BJ (cell line): ENCODE measurements around the gene OR7C1. TPM values are rescaled to one million over a fixed set of nuclear protein-coding genes. Genes with fewer than 3 reads are reported as not detected.

Source experiments
- CTCF ChIA-PET: fragments of 350-600 bp; formaldehyde crosslinking; extraction: SDS; loops from one replicate; lab custom pipeline; 2021; ENCODE audit warnings: antibody characterized with exemption, inconsistent platforms; lab: Yijun Ruan, JAX
- POLR2A ChIA-PET: fragments of 300-600 bp; sonication (Branson Sonifier 250); formaldehyde crosslinking; extraction: SDS; loops from one replicate; lab custom pipeline; 2021; ENCODE audit warnings: antibody characterized with exemption; lab: Charles Lee
- DNase-seq: peaks from one replicate; pipeline ENCODE4 v3.0.0-alpha.2; 2011; ENCODE audit warnings: low read depth
- H3K27me3 ChIP-seq: 2 replicates; pipeline ENCODE4 v1.6.0; 2011; ENCODE audit warnings: low read length; ENCODE audit not compliant: control insufficient read depth, insufficient read depth
- H3K36me3 ChIP-seq: 2 replicates; pipeline ENCODE4 v1.5.1; 2011; ENCODE audit warnings: low read length; ENCODE audit not compliant: control insufficient read depth, insufficient read depth
- H3K4me3 ChIP-seq: 2 replicates; pipeline ENCODE4 v1.5.1; 2011; ENCODE audit warnings: low read depth, mild to moderate bottlenecking, control low read depth, low read length
- CTCF ChIP-seq: IDR thresholded peaks from 2 replicates; pipeline ENCODE4 v1.5.1; 2011; ENCODE audit warnings: low read depth, mild to moderate bottlenecking, control low read depth, inconsistent platforms, low read length, moderate library complexity; ENCODE audit not compliant: insufficient read depth
- polyA plus RNA-seq: library from polyadenylated mRNA; depleted of rRNA; stranded (reverse); fragments of >200 nt; gene quantifications from 2 replicates; pipeline ENCODE4 v1.2.3, GENCODE V29; 2011; rRNA removed
- small RNA-seq: library from RNA; depleted of rRNA; stranded (forward); fragments of <200 nt; gene quantifications from one replicate; pipeline ENCODE3, GENCODE V24; 2012; ENCODE audit warnings: low replicate concordance, low read depth; ENCODE audit not compliant: insufficient read length

Gene OR7C1
- polyA plus RNA-seq, 1 experiment: not detected

- Histone ChIP-seq H3K27me3 (no peaks in the 10 kb centered on the region), H3K4me3 (no peak overlapping the region), H3K36me3 (no peaks in the 10 kb centered on the region)
- CTCF ChIA-PET: interaction anchor here (1.8 kb wide), 1 partner anchor 14 kb away, joined by 5 read pairs; no protein-coding TSS in a partner anchor
- POLR2A ChIA-PET: no interaction called here
- TF ChIP-seq CTCF: no peak
- no peak for DNase-seq
Measured at GRCh38 chr19:14748601-14749000, 86.4 kb downstream of the OR7C1 start.

Small RNA genes within 50 kb of the gene (small RNA-seq; reads per million reads assigned to genes)
- gene AC005255.1: not detected

Other genes with a start within 250 kb of the OR7C1 start
- not detected in 2 replicates for gene ADGRE3, start 160.3 kb downstream of the OR7C1 start, polyA plus RNA-seq
- gene ZNF333, start 145.1 kb downstream of the OR7C1 start, polyA plus RNA-seq: 12.2 and 16.4 TPM in 2 replicates
- gene ADGRE2, start 56.6 kb downstream of the OR7C1 start, polyA plus RNA-seq: 0.15 and 0.72 TPM in 2 replicates
- not detected in 2 replicates for gene OR7A5, start within 50 bp of the OR7C1 start, polyA plus RNA-seq
- gene OR7A10, start 13.7 kb upstream of the OR7C1 start, polyA plus RNA-seq: not detected in 2 replicates
- not detected in 2 replicates for gene OR7A17, start 50.9 kb upstream of the OR7C1 start, polyA plus RNA-seq
- gene OR7C2, start 106.3 kb upstream of the OR7C1 start, polyA plus RNA-seq: not detected in 2 replicates
- not detected in 2 replicates for gene SLC1A6, start 144.7 kb upstream of the OR7C1 start, polyA plus RNA-seq
- gene CASP14, start 214.3 kb upstream of the OR7C1 start, polyA plus RNA-seq: not detected in 2 replicates
- gene OR1I1, start 247.0 kb upstream of the OR7C1 start, polyA plus RNA-seq: not detected in 2 replicates